Naive thymus-derived CD8-positive, alpha-beta T cell (primary cell): Measurements from ENCODE around the gene KLHL29. TPM values are rescaled to one million over a fixed set of nuclear protein-coding genes. Genes with fewer than 3 reads are reported as not detected.

Experiments
- ATAC-seq, 2 donors: fragments of 150-1000 bp; cut with Tn5 transposase in 1 of 2; sonication (Bioruptor Pico), chemical (Tn5 transposase) in 1 of 2; 1 replicate in 1 of 2; 2 replicates in 1 of 2; pipeline ENCODE4 v1.10.0; 2021; ENCODE audit warnings: mild to moderate bottlenecking in 2 of 2, moderate library complexity in 2 of 2
- POLR2A ChIA-PET: fragments of 350-600 bp; sonication (Branson Sonifier 250); formaldehyde crosslinking; loops from one replicate; lab custom pipeline; 2021; ENCODE audit warnings: antibody characterized with exemption; lab: Charles Lee
- DNase-seq, 10 donors: peaks; one replicate each; pipeline versions ENCODE4 v3.0.0 to v3.0.0-alpha.2; 2020 to 2022
- H3K27ac Mint-ChIP-seq, 10 donors: one replicate each; pipeline ENCODE4 v1.8.0; 2020 to 2022; ENCODE audit warnings: mild to moderate bottlenecking in 10 of 10, mixed read lengths in 10 of 10, moderate library complexity in 4 of 10, inconsistent platforms in 1 of 10
- H3K27me3 Mint-ChIP-seq, 5 donors: one replicate each; pipeline ENCODE4 v1.8.0; 2021 to 2022; ENCODE audit warnings: mixed read lengths in 5 of 5
- H3K36me3 Mint-ChIP-seq, 3 donors: one replicate each; pipeline ENCODE4 v1.8.0; 2020 to 2022; ENCODE audit warnings: mixed read lengths in 3 of 3, mild to moderate bottlenecking in 2 of 3, inconsistent platforms in 1 of 3
- H3K4me1 Mint-ChIP-seq, 4 donors: one replicate each; pipeline ENCODE4 v1.8.0; 2021 to 2022; ENCODE audit warnings: mixed read lengths in 4 of 4
- H3K4me3 Mint-ChIP-seq, 10 donors: one replicate each; pipeline ENCODE4 v1.8.0; 2020 to 2022; ENCODE audit warnings: mild to moderate bottlenecking in 10 of 10, mixed read lengths in 10 of 10, moderate library complexity in 6 of 10, inconsistent platforms in 1 of 10
- H3K9me3 Mint-ChIP-seq, 9 donors: one replicate each; pipeline ENCODE4 v1.8.0; 2020 to 2022; ENCODE audit warnings: mixed read lengths in 9 of 9, mild to moderate bottlenecking in 3 of 9, inconsistent platforms in 1 of 9, moderate library complexity in 1 of 9
- polyA plus RNA-seq, 3 donors: library from polyadenylated mRNA; unstranded; fragments of 300-500 nt; fragmentation: Illumina TruSeq; gene quantifications; one replicate each; pipeline ENCODE4 v1.2.3, GENCODE V29; 2021
- total RNA-seq, 8 experiments: library from RNA in 2 of 8; stranded (reverse) in 2 of 8; gene quantifications; one replicate each; pipeline ENCODE4 v1.2.3 and lab custom pipeline; 2021 to 2026

The KLHL29 gene
- total and polyA plus RNA-seq, 5 experiments from 2014 or later = 0.02 to 1.7 (median 0.14) TPM

DNA sequence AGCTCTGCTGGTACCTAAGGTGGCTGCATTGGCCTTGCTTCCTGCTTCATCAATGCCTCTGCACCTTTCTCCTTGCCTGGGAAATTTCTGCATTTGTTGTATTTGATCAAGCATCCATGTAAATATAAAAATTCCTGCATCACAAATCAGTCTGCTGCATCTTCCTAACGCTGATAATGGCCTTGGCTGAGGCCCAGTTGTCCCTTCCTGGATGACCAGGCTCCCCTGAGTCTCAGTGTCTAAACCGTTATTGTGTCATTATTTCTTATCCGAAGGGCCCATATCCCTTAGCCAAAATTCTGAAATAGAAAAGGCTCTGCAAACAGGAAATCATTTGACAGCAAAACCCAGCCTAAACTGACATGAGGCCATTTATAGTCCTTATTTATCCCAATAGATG is 62.4 kb downstream of the KLHL29 start:
- Mint-ChIP-seq H3K36me3 (no peaks in the 10 kb centered on the region), H3K27me3 (peaks cover 0 to 9% (median 4%) of the 10 kb centered on the region in 5 donors), H3K4me1 (peaks cover 1 to 9% (median 6%) of the 10 kb centered on the region in 4 donors), H3K27ac (peak overlapping the region in 1 of 10 donors; percentile 61), H3K4me3 (no peak overlapping the region), H3K9me3 (peaks cover 0 to 1% (median 0%) of the 10 kb centered on the region in 9 donors)
- ATAC-seq = no peak
- no peak for DNase-seq
- POLR2A ChIA-PET = no interaction called here

GRCh38 chr2:23448906-23449305 is 63.9 kb downstream of the KLHL29 start:
- Mint-ChIP-seq H3K36me3 (no peaks in the 10 kb centered on the region), H3K4me3 (no peak overlapping the region), H3K4me1 (peaks cover 13 to 24% (median 17%) of the 10 kb centered on the region in 4 donors), H3K27ac (peak overlapping the region in 1 of 10 donors; percentile 10), H3K9me3 (no peaks in the 10 kb centered on the region), H3K27me3 (peaks cover 0 to 9% (median 7%) of the 10 kb centered on the region in 5 donors)
- no peak for DNase-seq
- ATAC-seq = no peak
- POLR2A ChIA-PET = no interaction called here

- POLR2A ChIA-PET = no interaction called here
- no peak for DNase-seq
- no peaks in the 10 kb centered on the region for H3K36me3 Mint-ChIP-seq
- H3K4me1 Mint-ChIP-seq = peaks cover 14 to 28% (median 20%) of the 10 kb centered on the region in 4 donors
- peaks cover under 1 to 13% (median 9%) of the 10 kb centered on the region in 5 donors for H3K27me3 Mint-ChIP-seq
- H3K4me3 Mint-ChIP-seq = no peak overlapping the region
- peak overlapping the region in 1 of 10 donors; percentile 10 for H3K27ac Mint-ChIP-seq
- no peak for ATAC-seq
- H3K9me3 Mint-ChIP-seq = no peaks in the 10 kb centered on the region
Measured at GRCh38 chr2:23449413-23449812, 64.4 kb downstream of the KLHL29 start.

- peaks cover 3 to 17% (median 12%) of the 10 kb centered on the region in 5 donors for H3K27me3 Mint-ChIP-seq
- POLR2A ChIA-PET = no interaction called here
- peaks cover 17 to 32% (median 24%) of the 10 kb centered on the region in 4 donors for H3K4me1 Mint-ChIP-seq
- no peaks in the 10 kb centered on the region for H3K9me3 Mint-ChIP-seq
- DNase-seq (no peak), ATAC-seq (no peak)
- no peaks in the 10 kb centered on the region for H3K36me3 Mint-ChIP-seq
- H3K27ac Mint-ChIP-seq = no peak overlapping the region
- no peak overlapping the region for H3K4me3 Mint-ChIP-seq
Measured at GRCh38 chr2:23449831-23450331, 64.9 kb downstream of the KLHL29 start.

DNA sequence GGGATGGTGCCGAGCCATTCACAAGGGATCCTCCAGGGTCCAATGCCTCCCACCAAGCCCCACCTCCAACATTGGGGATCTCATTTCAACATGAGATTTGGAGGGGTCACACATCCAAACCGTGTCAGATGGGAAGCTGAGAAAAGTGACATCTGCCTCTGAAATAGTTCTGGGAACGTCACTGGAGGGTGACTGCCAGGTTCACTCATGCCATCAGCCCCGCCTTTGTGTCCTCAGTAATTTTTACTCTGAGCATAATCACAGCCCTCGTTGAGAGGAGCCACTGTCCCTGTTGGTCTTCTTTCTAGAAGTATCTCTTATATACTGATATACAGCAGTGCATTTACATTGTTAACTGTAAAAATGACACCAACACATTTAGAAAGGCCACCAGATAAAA is 67.4 kb downstream of the KLHL29 start:
- Mint-ChIP-seq H3K4me1 (peaks cover 17 to 35% (median 27%) of the 10 kb centered on the region in 4 donors), H3K27ac (peak overlapping the region in 6 of 10 donors; percentile 63 to 94 (median 86)), H3K36me3 (no peaks in the 10 kb centered on the region), H3K9me3 (no peaks in the 10 kb centered on the region), H3K27me3 (peaks cover 6 to 27% (median 19%) of the 10 kb centered on the region in 5 donors), H3K4me3 (peak overlapping the region in 7 of 10 donors; percentile 11 to 81 (median 69))
- POLR2A ChIA-PET = no interaction called here
- DNase-seq = no peak
- no peak for ATAC-seq

- H3K9me3 Mint-ChIP-seq = no peaks in the 10 kb centered on the region
- peaks cover 17 to 35% (median 27%) of the 10 kb centered on the region in 4 donors for H3K4me1 Mint-ChIP-seq
- peak; percentile 85 to 89 for ATAC-seq
- H3K4me3 Mint-ChIP-seq = peak overlapping the region; percentile 27 to 81 (median 62)
- DNase-seq = peak in 8 of 10 donors; percentile 35 to 71 (median 68)
- H3K36me3 Mint-ChIP-seq = no peaks in the 10 kb centered on the region
- POLR2A ChIA-PET = no interaction called here
- peaks cover 6 to 30% (median 18%) of the 10 kb centered on the region in 5 donors for H3K27me3 Mint-ChIP-seq
- peak overlapping the region in 8 of 10 donors; percentile 44 to 94 (median 82) for H3K27ac Mint-ChIP-seq
Measured at GRCh38 chr2:23452853-23453420, 68.0 kb downstream of the KLHL29 start.

GRCh38 chr2:23453432-23453831 is 68.5 kb downstream of the KLHL29 start:
- Mint-ChIP-seq H3K27ac (peak overlapping the region in 8 of 10 donors; percentile 36 to 87 (median 61)), H3K36me3 (no peaks in the 10 kb centered on the region), H3K4me3 (peak overlapping the region; percentile 27 to 81 (median 62)), H3K27me3 (peaks cover 6 to 30% (median 18%) of the 10 kb centered on the region in 5 donors), H3K9me3 (no peaks in the 10 kb centered on the region), H3K4me1 (peaks cover 17 to 35% (median 27%) of the 10 kb centered on the region in 4 donors)
- POLR2A ChIA-PET = no interaction called here
- no peak for DNase-seq
- no peak for ATAC-seq

GRCh38 chr2:23453836-23454460 is 69.0 kb downstream of the KLHL29 start:
- Mint-ChIP-seq H3K4me3 (peak overlapping the region in 7 of 10 donors; percentile 1 to 74 (median 50)), H3K9me3 (no peaks in the 10 kb centered on the region), H3K27me3 (peaks cover 4 to 30% (median 18%) of the 10 kb centered on the region in 5 donors), H3K27ac (peak overlapping the region in 4 of 10 donors; percentile 11 to 77 (median 26)), H3K4me1 (peaks cover 17 to 35% (median 27%) of the 10 kb centered on the region in 4 donors), H3K36me3 (no peaks in the 10 kb centered on the region)
- ATAC-seq (no peak), DNase-seq (no peak)
- POLR2A ChIA-PET = no interaction called here

- Mint-ChIP-seq H3K9me3 (no peaks in the 10 kb centered on the region), H3K27ac (peak overlapping the region in 2 of 10 donors; percentile 15 to 37), H3K36me3 (no peaks in the 10 kb centered on the region), H3K4me1 (peaks cover 17 to 32% (median 27%) of the 10 kb centered on the region in 4 donors), H3K4me3 (peak overlapping the region in 5 of 10 donors; percentile 1 to 69 (median 41)), H3K27me3 (peaks cover 4 to 30% (median 18%) of the 10 kb centered on the region in 5 donors)
- DNase-seq (no peak), ATAC-seq (no peak)
- POLR2A ChIA-PET = no interaction called here
Measured at GRCh38 chr2:23454501-23455120, 69.6 kb downstream of the KLHL29 start.

DNA sequence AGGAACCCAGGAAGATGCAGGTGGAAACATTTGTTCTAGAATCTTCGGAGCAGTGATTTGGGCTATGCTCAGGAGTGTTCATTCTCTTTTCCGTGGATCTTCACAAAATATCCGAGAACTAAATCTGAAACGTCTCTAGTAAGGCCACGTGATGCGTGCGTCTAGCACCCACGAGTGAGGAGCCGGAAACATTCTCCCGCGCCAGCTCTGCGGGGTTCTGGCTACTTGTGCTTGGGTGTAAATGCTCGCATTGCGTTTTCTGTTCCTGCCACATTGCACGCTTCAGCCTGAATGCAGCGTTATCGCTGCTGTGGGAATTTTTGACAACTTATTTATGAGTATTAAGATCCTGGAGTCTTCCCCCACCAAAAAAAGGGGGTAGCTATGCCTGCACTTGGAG is 71.4 kb downstream of the KLHL29 start:
- ATAC-seq (no peak), DNase-seq (no peak)
- peaks cover 10 to 30% (median 20%) of the 10 kb centered on the region in 5 donors for H3K27me3 Mint-ChIP-seq
- H3K27ac Mint-ChIP-seq = no peak overlapping the region
- POLR2A ChIA-PET = no interaction called here
- no peaks in the 10 kb centered on the region for H3K36me3 Mint-ChIP-seq
- H3K9me3 Mint-ChIP-seq = no peaks in the 10 kb centered on the region
- peaks cover 17 to 32% (median 27%) of the 10 kb centered on the region in 4 donors for H3K4me1 Mint-ChIP-seq
- no peak overlapping the region for H3K4me3 Mint-ChIP-seq

- Mint-ChIP-seq H3K4me3 (no peak overlapping the region), H3K9me3 (no peaks in the 10 kb centered on the region), H3K27me3 (peaks cover 10 to 33% (median 20%) of the 10 kb centered on the region in 5 donors), H3K27ac (no peak overlapping the region), H3K4me1 (peaks cover 13 to 29% (median 26%) of the 10 kb centered on the region in 4 donors), H3K36me3 (no peaks in the 10 kb centered on the region)
- ATAC-seq (no peak), DNase-seq (no peak)
- POLR2A ChIA-PET = no interaction called here
Measured at GRCh38 chr2:23456881-23457760, 72.1 kb downstream of the KLHL29 start.
